Kidney capillary endothelial cell (primary cell): ENCODE results near the gene ABCB1.

Experiments used
- DNase-seq: peaks from one replicate; pipeline ENCODE4 v3.0.0-alpha.2; 2018; ENCODE audit warnings: low spot score

The ABCB1 gene

DNA sequence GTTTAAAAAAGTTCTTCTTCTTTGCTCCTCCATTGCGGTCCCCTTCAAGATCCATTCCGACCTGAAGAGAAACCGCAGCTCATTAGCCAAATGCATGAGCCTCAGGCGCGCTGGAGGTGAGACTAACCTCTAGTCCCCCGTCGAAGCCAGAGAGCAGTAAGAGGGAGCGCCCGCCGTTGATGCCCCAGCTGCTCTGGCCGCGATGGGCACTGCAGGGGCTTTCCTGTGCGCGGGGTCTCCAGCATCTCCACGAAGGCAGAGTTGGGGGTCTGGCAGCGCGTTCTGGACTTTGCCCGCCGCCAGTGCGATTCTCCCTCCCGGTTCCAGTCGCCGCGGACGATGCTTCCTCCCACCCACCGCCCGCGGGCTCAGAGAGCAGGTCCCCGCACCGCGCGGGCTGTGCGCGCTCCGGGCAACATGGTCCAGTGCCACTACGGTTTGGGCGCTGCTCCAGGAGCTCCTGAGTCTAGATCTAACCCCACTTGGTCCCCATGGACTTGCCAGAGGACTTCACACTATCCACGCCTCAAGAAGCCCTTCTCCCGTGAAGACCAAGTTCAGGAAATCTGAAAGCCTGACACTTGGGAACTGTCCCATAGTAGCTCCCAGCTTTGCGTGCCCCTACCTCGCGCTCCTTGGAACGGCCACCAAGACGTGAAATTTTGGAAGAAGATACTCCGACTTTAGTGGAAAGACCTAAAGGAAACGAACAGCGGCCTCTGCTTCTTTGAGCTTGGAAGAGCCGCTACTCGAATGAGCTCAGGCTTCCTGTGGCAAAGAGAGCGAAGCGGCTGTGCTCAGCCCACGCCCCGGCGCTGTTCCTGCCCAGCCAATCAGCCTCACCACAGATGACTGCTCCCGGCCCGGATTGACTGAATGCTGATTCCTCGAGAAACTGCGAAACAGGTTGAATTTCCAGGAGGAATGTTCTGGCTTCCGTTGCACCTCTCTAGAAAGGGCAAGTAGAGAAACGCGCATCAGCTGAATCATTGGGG, at the start of gene ABCB1:
Gene ABCB1, minus strand, starts transcription at position 755 of the 995 bp plus-strand sequence. Its CDS starts 700 bp downstream, at position 55.
- peak; percentile 23 for DNase-seq

GRCh38 chr7:87648316-87648715, 47.6 kb upstream of the ABCB1 start:
- DNase-seq: no peak

DNA sequence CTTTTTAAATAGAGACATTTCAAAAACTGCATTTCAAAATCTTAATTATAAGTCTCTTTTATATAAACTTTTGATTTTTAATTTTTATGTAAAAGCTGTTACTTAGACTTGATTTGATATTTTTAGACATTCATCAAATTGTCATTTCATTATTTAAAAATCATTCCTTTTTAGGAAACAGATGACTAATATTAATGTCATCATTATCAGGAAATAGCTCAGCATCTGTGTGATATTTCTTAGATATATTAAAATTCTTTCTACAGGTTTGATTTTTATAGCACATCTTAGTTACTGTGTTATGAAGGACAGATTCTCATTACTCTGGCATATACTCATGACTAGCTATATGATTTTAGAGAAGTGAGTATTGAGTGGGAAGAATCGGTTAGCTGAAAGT, 44.8 kb upstream of the ABCB1 start:
- peak; percentile 6 for DNase-seq

- no peak for DNase-seq
These were observed 35.2 kb upstream of the ABCB1 start for GRCh38 chr7:87635921-87636320.

DNA sequence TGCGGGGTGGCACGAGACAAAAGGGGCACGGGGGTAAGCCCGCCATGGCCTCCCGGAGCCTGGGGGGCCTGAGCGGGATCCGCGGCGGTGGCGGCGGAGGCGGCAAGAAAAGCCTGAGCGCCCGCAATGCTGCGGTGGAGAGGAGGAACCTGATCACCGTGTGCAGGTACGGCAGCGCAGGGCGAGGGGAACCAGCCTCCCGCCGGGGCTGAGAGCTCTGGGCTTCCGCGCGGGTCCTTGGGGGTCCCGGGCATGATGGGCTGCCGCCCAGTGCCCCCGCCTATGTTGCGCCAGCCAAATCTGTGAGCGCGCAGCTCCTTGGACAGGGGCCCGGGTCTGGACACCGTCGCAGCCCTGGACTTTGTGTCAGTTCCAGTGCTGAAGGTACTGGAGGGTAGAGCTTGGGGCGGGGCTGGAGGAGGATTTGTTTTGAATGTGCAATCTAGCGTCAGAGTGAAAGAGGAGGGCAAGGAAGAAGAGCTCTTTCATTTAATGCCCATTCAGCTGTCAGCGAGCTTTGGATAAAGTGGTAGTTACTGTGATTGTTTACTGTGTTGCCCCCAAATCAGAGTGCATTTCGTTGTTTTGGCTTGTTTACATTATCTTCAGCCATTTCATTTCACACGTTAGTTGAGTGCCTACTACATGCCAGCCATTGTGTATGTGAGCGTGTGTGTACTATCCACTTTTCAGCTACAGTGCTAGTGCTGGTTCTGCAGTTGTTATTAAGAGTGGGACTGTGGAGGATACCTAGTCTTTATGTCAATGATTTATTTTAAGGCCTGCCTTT, 28.3 kb upstream of the ABCB1 start:
- no peak for DNase-seq

GRCh38 chr7:87627634-87627994, 26.9 kb upstream of the ABCB1 start:
- DNase-seq: no peak

DNA sequence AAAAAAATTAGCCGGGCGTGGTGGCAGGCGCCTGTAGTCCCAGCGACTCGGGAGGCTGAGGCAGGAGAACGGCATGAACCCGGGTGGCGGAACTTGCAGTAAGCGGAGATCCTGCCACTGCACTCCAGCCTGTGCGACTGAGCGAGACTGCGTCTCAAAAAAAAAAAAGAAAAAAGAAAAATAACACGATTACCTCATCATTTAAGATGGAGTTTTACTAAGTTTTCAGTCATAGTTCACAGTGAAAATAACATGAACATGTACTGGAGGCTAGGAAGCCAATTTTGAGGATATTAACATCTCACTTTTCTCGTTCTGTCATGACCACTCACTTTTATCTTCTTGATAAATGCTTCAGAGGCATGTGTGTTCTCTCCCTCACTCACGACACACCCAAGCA, 24.4 kb upstream of the ABCB1 start:
- DNase-seq: no peak

DNA sequence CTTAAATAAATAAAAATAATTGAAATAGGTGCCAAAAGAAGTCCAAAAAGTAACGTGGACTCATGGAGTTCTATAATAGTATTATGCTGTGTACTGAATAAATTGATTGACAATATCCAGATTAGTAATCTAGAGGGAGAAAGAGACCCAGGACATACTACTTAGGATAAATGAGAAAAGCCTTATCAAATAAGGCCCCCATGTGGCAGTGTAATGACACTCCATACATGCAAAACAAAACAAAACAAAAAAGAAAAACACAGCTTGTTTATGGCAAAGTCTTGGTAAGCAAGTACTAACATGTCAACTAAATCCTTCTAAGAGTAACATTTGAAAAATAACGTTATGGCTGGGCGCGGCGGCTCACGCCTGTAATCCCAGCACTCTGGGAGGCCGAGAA, 23.9 kb upstream of the ABCB1 start:
- no peak for DNase-seq

GRCh38 chr7:87615197-87615596, 14.5 kb upstream of the ABCB1 start:
- no peak for DNase-seq

GRCh38 chr7:87609916-87610315, 9.2 kb upstream of the ABCB1 start:
- no peak for DNase-seq

GRCh38 chr7:87608431-87608830, 7.7 kb upstream of the ABCB1 start:
- no peak for DNase-seq

DNA sequence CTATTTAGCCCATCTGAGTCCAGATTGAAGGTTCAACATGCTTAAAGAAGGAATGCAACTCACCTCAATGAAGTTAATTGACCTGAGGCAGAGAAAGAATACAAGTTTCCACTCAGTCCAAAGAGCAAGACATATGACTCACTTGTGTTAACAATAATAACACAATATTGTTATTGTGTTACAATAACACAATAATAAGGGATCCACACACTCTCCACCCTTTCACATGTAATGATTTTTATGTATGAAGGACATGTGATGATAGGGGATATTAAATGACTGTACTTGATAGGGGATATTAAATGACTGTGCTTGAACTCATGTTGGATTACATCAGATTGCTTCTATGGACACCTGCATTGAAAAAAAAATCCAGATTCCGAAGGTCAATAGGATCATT, 3.6 kb upstream of the ABCB1 start:
- DNase-seq: no peak

DNA sequence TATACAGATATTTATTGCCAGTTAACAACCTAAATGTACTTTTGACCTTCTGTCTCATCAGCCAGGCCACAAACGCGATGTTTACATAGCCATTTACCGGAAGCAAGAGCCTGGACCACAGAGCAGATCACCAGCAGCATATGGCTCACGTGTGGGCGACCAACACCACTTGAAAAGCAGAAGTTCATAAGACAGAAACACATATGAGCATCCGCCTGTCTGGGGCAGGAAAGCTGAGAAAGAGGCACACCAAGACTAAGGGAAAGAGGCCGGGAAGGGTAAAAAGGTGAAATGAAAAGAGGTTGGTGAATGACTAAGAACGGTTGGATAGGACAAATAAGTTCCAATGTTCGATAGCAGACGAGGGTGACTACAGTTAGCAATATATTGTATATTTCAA, 1.3 kb downstream of the ABCB1 start:
- no peak for DNase-seq

- DNase-seq: no peak
These were observed 2.3 kb downstream of the ABCB1 start for GRCh38 chr7:87598234-87599009.

DNA sequence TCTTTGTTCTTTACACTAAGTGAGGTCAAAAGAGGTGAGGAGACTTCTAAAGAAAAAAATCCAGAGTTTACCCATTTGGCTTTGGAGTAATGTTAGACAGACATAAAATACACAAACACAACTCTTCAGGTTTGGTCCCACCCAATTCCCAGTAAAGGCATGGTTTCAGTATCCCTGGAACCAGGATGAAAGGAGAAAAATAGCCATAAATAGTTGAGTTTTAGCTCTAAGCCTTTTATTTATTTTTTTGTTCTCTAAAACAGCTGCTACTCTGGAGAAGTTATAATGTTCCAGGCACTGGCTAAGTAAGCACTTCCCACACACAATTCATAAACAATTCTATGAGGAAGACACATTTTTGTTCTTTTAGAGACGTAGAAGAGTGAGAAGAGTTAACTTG, 4.0 kb downstream of the ABCB1 start:
- DNase-seq: no peak

DNA sequence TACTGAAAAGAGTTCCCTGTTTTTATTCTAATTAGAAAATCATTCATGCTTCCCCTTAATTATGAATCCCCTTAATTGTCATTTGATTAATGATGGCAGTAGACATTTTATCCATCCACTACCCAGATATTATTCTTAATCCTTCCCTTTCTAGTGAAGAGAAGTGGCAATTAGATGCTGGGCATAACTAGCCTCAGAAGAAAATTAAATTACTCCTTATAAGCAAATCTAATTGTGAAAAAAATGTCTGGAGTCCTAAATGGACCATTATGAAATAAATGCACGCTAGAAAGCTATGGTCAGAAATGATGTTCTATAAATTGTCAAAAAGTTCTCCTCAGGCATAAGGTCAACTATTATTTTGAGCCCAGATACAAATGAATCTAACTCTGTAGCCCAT, 4.5 kb downstream of the ABCB1 start:
- no peak for DNase-seq

- DNase-seq: no peak
These were observed 8.4 kb downstream of the ABCB1 start for GRCh38 chr7:87592300-87592699.

DNA sequence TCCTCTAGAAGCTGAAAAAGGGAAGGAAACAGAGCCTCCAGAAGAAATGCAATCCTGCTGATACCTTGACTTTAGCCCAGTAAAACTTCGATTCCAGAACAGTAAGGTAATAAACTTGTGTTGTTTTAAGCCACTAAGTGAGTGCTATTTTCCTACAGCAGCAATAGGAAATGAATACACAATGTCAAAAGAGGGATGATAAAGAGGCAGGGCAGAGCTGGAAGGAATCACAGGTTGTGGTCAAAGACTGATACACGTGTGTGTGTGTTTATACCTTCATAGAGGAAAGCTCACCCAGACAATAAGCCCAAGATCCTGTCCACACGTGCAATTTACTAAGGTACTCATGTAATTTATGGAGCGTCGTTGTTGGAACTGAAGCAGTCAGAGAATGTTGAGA, 9.5 kb downstream of the ABCB1 start:
- DNase-seq: no peak

GRCh38 chr7:87590578-87590977, 10.1 kb downstream of the ABCB1 start:
- DNase-seq: no peak

- no peak for DNase-seq
These were observed 11.1 kb downstream of the ABCB1 start for GRCh38 chr7:87589631-87590030.

GRCh38 chr7:87581723-87582122, 19.0 kb downstream of the ABCB1 start:
- DNase-seq: no peak

DNA sequence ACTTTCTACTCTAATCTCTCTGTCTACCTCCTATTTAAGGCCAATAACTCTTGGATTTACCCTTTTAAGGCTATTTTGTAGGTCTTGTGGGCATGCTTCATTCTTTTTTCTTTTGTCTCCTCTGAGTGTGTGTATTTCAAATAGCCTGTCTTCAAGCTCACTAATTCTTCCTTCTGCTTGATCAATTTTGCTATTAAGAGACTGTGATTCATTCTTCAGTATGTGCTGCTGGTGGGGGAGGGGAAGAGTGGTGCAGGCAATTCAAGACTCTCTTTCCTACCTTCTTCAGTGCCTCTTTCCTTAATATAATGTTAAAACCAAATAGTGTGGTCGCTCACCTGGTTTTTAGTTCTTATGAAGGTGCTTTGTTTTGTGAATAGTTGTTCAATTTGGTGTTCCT, 20.0 kb downstream of the ABCB1 start:
- no peak for DNase-seq
